Aorta (tissue), 5 donors: ENCODE measurements around the gene NAXD. TPM values are rescaled to one million over a fixed set of nuclear protein-coding genes. Genes with fewer than 3 reads are reported as not detected.

Source experiments
- ATAC-seq: fragments of 200-7000 bp; cut with Tn5 transposase; one replicate; pipeline ENCODE4 v1.9.1; 2022; ENCODE audit warnings: moderate library complexity; ENCODE audit not compliant: low FRiP score
- DNase-seq, 2 donors: peaks; one replicate each; pipeline ENCODE4 v3.0.0-alpha.2; 2020
- H3K27ac ChIP-seq, 2 donors: one replicate each; pipeline ENCODE4 v1.5.1; 2013; ENCODE audit warnings: low read length in 2 of 2, mild to moderate bottlenecking in 2 of 2, moderate library complexity in 2 of 2, control low read depth in 1 of 2, inconsistent platforms in 1 of 2, low read depth in 1 of 2
- H3K27me3 ChIP-seq, 2 donors: one replicate each; pipeline ENCODE4 v1.6.1; 2013; ENCODE audit warnings: control low read depth in 1 of 2, low read length in 1 of 2, mild to moderate bottlenecking in 1 of 2, moderate library complexity in 1 of 2; ENCODE audit not compliant: insufficient read depth in 2 of 2, control insufficient read depth in 1 of 2
- H3K36me3 ChIP-seq, 2 donors: one replicate each; pipeline ENCODE4 v1.6.1; 2013; ENCODE audit warnings: control low read depth in 1 of 2, low read length in 1 of 2, mild to moderate bottlenecking in 1 of 2; ENCODE audit not compliant: insufficient read depth in 2 of 2, control insufficient read depth in 1 of 2
- H3K4me1 ChIP-seq, 2 donors: one replicate each; pipeline ENCODE4 v1.6.1; 2013; ENCODE audit warnings: low read length in 2 of 2, control low read depth in 1 of 2, mild to moderate bottlenecking in 1 of 2, moderate library complexity in 1 of 2; ENCODE audit not compliant: insufficient read depth in 2 of 2, control insufficient read depth in 1 of 2
- H3K4me3 ChIP-seq, 2 donors: one replicate each; pipeline ENCODE4 v1.5.1; 2013; ENCODE audit warnings: low read length in 2 of 2, control low read depth in 1 of 2, mild to moderate bottlenecking in 1 of 2
- H3K9me3 ChIP-seq: one replicate; pipeline ENCODE4 v1.6.1; 2013; ENCODE audit warnings: mild to moderate bottlenecking, low read length; ENCODE audit not compliant: control insufficient read depth
- WGBS, 2 donors: extraction: QIAGEN DNeasy Blood & Tissue Kit; methylation state at CpG; one replicate each; pipeline ENCODE4 v1.1.7; 2013; 5-methylcytosine and 5-hydroxymethylcytosine counted together
- intact Hi-C, 2 donors: fragments of 100-400 bp; cut with DNase I; formaldehyde crosslinking; loops; one replicate each; pipeline versions ENCODE4 v1.14.2 to v1.15.0; 2022
- polyA plus RNA-seq, 2 donors: library from polyadenylated mRNA; stranded (reverse); fragments of 200-250 nt; gene quantifications; one replicate each; pipeline ENCODE4 v1.2.3, GENCODE V29; 2013
- total RNA-seq, 2 donors: library from RNA; stranded (reverse); fragmentation: NEBNext Ultra II Directional; extraction: Animal tissue kit (Norgen Biotek cat#: 25700); gene quantifications; one replicate each; pipeline ENCODE4 v1.2.1, GENCODE V29; 2021
- donor health status: healthy with polysubstance abuse.
- donor health status: Bipolar disorder and iron deficiency.
- donor health status: DM: no; HTN: no; CAD: no.
- donor health status: DM: no; HTN: no; CAD: no.
- donor health status: DM: yes; HTN: yes; CAD: no.

Gene NAXD
- total and polyA plus RNA-seq, 4 donors, result 20.7 to 47.0 (median 25.8) TPM

- Histone ChIP-seq H3K9me3 (no peaks in the 10 kb centered on the region), H3K4me3 (no peak overlapping the region), H3K36me3 (no peaks in the 10 kb centered on the region), H3K27me3 (no peaks in the 10 kb centered on the region), H3K27ac (no peak overlapping the region), H3K4me1 (no peaks in the 10 kb centered on the region)
- peak; percentile 67 to 70 for DNase-seq
- peak; percentile 51 for ATAC-seq
- intact Hi-C loops, result no loop called here
- WGBS, 2 donors, result 63 to 64% methylated on average over 15 of the region's 15 CpGs
Measured at GRCh38 chr13:110575322-110576069, 39.8 kb upstream of the NAXD start.

- no peak overlapping the region for H3K27ac ChIP-seq
- 82 to 86% methylated on average over 7 of the region's 7 CpGs for WGBS, 2 donors
Measured at GRCh38 chr13:110576070-110576394, 39.3 kb upstream of the NAXD start.

GRCh38 chr13:110576736-110577476 is 38.4 kb upstream of the NAXD start:
- DNase-seq, result peak in 1 of 2 donors; percentile 15
- no peak for ATAC-seq
- WGBS, 2 donors, result 90 to 93% methylated on average over 11 of the region's 11 CpGs
- Histone ChIP-seq H3K36me3 (no peaks in the 10 kb centered on the region), H3K27ac (no peak overlapping the region), H3K4me1 (no peaks in the 10 kb centered on the region), H3K9me3 (no peaks in the 10 kb centered on the region), H3K4me3 (no peak overlapping the region), H3K27me3 (no peaks in the 10 kb centered on the region)
- intact Hi-C loops, result no loop called here

More at GRCh38 chr13:110576070-110576394, 39.3 kb upstream of the NAXD start:
- H3K4me1 ChIP-seq, result no peaks in the 10 kb centered on the region
- no peaks in the 10 kb centered on the region for H3K27me3 ChIP-seq
- intact Hi-C loops, result no loop called here
- no peaks in the 10 kb centered on the region for H3K36me3 ChIP-seq
- no peaks in the 10 kb centered on the region for H3K9me3 ChIP-seq
- H3K4me3 ChIP-seq, result no peak overlapping the region
- no peak for DNase-seq
- ATAC-seq, result no peak

- Histone ChIP-seq H3K4me1 (no peaks in the 10 kb centered on the region), H3K36me3 (no peaks in the 10 kb centered on the region), H3K9me3 (no peaks in the 10 kb centered on the region), H3K27ac (no peak overlapping the region), H3K27me3 (no peaks in the 10 kb centered on the region), H3K4me3 (no peak overlapping the region)
- ATAC-seq (no peak), DNase-seq (peak in 1 of 2 donors; percentile 30)
- intact Hi-C loops, result no loop called here
- 78% methylated on average over 10 of the region's 10 CpGs for WGBS, 2 donors
Measured at GRCh38 chr13:110578363-110578762, 37.0 kb upstream of the NAXD start.

GRCh38 chr13:110580800-110581199 is 34.5 kb upstream of the NAXD start:
- no peak overlapping the region for H3K27ac ChIP-seq
- intact Hi-C loops, result no loop called here
- no peak overlapping the region for H3K4me3 ChIP-seq
- H3K27me3 ChIP-seq, result no peaks in the 10 kb centered on the region
- WGBS, 2 donors, result 54 to 59% methylated on average over 2 of the region's 2 CpGs
- H3K9me3 ChIP-seq, result no peaks in the 10 kb centered on the region
- no peaks in the 10 kb centered on the region for H3K4me1 ChIP-seq
- no peak for ATAC-seq
- no peak for DNase-seq
- H3K36me3 ChIP-seq, result no peaks in the 10 kb centered on the region

GRCh38 chr13:110581506-110582185 is 33.7 kb upstream of the NAXD start:
- intact Hi-C loops, result no loop called here
- WGBS, 2 donors, result 94 to 98% methylated on average over 14 of the region's 14 CpGs
- ATAC-seq, result no peak

GRCh38 chr13:110582421-110582954 is 32.9 kb upstream of the NAXD start:
- Histone ChIP-seq H3K4me3 (no peak overlapping the region), H3K36me3 (no peaks in the 10 kb centered on the region), H3K27me3 (no peaks in the 10 kb centered on the region), H3K9me3 (no peaks in the 10 kb centered on the region), H3K4me1 (no peaks in the 10 kb centered on the region), H3K27ac (no peak overlapping the region)
- no peak for ATAC-seq
- no peak for DNase-seq
- intact Hi-C loops, result no loop called here
- 94 to 95% methylated on average over 13 of the region's 13 CpGs for WGBS, 2 donors

More at GRCh38 chr13:110581506-110582185, 33.7 kb upstream of the NAXD start:
- DNase-seq, result no peak
- Histone ChIP-seq H3K4me3 (no peak overlapping the region), H3K27me3 (no peaks in the 10 kb centered on the region), H3K36me3 (no peaks in the 10 kb centered on the region), H3K27ac (no peak overlapping the region), H3K4me1 (no peaks in the 10 kb centered on the region), H3K9me3 (no peaks in the 10 kb centered on the region)

GRCh38 chr13:110583178-110583865 is 32.0 kb upstream of the NAXD start:
- intact Hi-C loops, result no loop called here
- no peaks in the 10 kb centered on the region for H3K4me1 ChIP-seq
- WGBS, 2 donors, result 86 to 89% methylated on average over 13 of the region's 13 CpGs
- H3K9me3 ChIP-seq, result no peaks in the 10 kb centered on the region
- no peak overlapping the region for H3K27ac ChIP-seq
- no peak for DNase-seq
- no peaks in the 10 kb centered on the region for H3K27me3 ChIP-seq
- no peak overlapping the region for H3K4me3 ChIP-seq
- H3K36me3 ChIP-seq, result no peaks in the 10 kb centered on the region
- no peak for ATAC-seq
